CD14-positive monocyte (primary cell): Measurements from ENCODE around the gene TSHZ1. TPM values are rescaled to one million over a fixed set of nuclear protein-coding genes. Genes with fewer than 3 reads are reported as not detected.

ENCODE experiments used
- DNase-seq, 3 donors: peaks; one replicate each; pipeline ENCODE4 v3.0.0-alpha.2; 2011 to 2022
- H2AFZ ChIP-seq: 2 replicates; pipeline ENCODE4 v1.6.0; 2012; ENCODE audit warnings: mild to moderate bottlenecking, low read depth, low read length, inconsistent platforms; ENCODE audit not compliant: insufficient read depth, poor library complexity, severe bottlenecking
- H3K27ac ChIP-seq, 2 donors: 1 replicate in 1 of 2; 2 replicates in 1 of 2; pipeline ENCODE4 v1.5.1; 2012 to 2013; ENCODE audit warnings: low read length in 2 of 2, control low read depth in 1 of 2, inconsistent platforms in 1 of 2, low read depth in 1 of 2, mild to moderate bottlenecking in 1 of 2
- H3K27me3 ChIP-seq, 2 donors: one replicate each; pipeline versions ENCODE4 v1.6.0 to v1.6.1; 2011 to 2013; ENCODE audit warnings: low read length in 2 of 2; ENCODE audit not compliant: control insufficient read depth in 2 of 2, insufficient read depth in 2 of 2
- H3K36me3 ChIP-seq, 2 donors: replicated peaks in 1 of 2; 1 replicate in 1 of 2; 2 replicates in 1 of 2; pipeline versions ENCODE4 v1.5.1 to v1.6.1; 2012 to 2013; ENCODE audit warnings: low read length in 2 of 2, control low read depth in 1 of 2, inconsistent platforms in 1 of 2, mild to moderate bottlenecking in 1 of 2; ENCODE audit not compliant: insufficient read depth in 2 of 2, control insufficient read depth in 1 of 2
- H3K4me1 ChIP-seq, 2 donors: 1 replicate in 1 of 2; 2 replicates in 1 of 2; pipeline versions ENCODE4 v1.5.1 to v1.6.1; 2012 to 2013; ENCODE audit warnings: low read length in 2 of 2, control low read depth in 1 of 2, inconsistent platforms in 1 of 2, mild to moderate bottlenecking in 1 of 2, moderate library complexity in 1 of 2; ENCODE audit not compliant: insufficient read depth in 2 of 2, control insufficient read depth in 1 of 2
- H3K4me2 ChIP-seq: replicated peaks from 2 replicates; pipeline ENCODE3; 2012; ENCODE audit warnings: low read length, moderate library complexity, mild to moderate bottlenecking; ENCODE audit not compliant: poor library complexity, severe bottlenecking; ENCODE audit errors: extremely low read depth
- H3K4me3 ChIP-seq, 3 experiments: fragments of 200-600 bp in 1 of 3; sonication (generic) in 1 of 3; replicated peaks in 1 of 3; 1 replicate in 2 of 3; 2 replicates in 1 of 3; pipeline ENCODE4 v1.5.1; 2011 to 2013; ENCODE audit warnings: low read length in 3 of 3, mild to moderate bottlenecking in 3 of 3, control low read depth in 2 of 3, low read depth in 2 of 3, inconsistent platforms in 1 of 3, moderate library complexity in 1 of 3
- H3K79me2 ChIP-seq: 2 replicates; pipeline ENCODE4 v1.6.0; 2012; ENCODE audit warnings: mild to moderate bottlenecking, control low read depth, inconsistent platforms, low read length, moderate library complexity; ENCODE audit not compliant: insufficient read depth
- H3K9ac ChIP-seq: 2 replicates; pipeline ENCODE4 v1.6.0; 2017; ENCODE audit warnings: low read length, mild to moderate bottlenecking; ENCODE audit not compliant: insufficient read depth, poor library complexity, severe bottlenecking
- H3K9me3 ChIP-seq, 2 donors: replicated peaks in 1 of 2; 1 replicate in 1 of 2; 2 replicates in 1 of 2; pipeline versions ENCODE4 v1.5.1 to v1.6.1; 2012 to 2013; ENCODE audit warnings: low read length in 2 of 2, control low read depth in 1 of 2; ENCODE audit not compliant: control insufficient read depth in 1 of 2, insufficient read depth in 1 of 2
- H4K20me1 ChIP-seq: 2 replicates; pipeline ENCODE4 v1.6.0; 2012; ENCODE audit warnings: mild to moderate bottlenecking, low read length, control low read depth, moderate library complexity; ENCODE audit not compliant: insufficient read depth
- H3K27ac Mint-ChIP-seq, 7 donors: one replicate each; pipeline ENCODE4 v1.8.0; 2020; ENCODE audit warnings: mild to moderate bottlenecking in 7 of 7, mixed read lengths in 7 of 7, moderate library complexity in 6 of 7, inconsistent platforms in 2 of 7
- H3K27me3 Mint-ChIP-seq, 3 donors: one replicate each; pipeline ENCODE4 v1.8.0; 2021 to 2022; ENCODE audit warnings: low read depth in 3 of 3, mild to moderate bottlenecking in 3 of 3, mixed read lengths in 3 of 3, moderate library complexity in 3 of 3, inconsistent platforms in 1 of 3
- H3K36me3 Mint-ChIP-seq, 2 donors: one replicate each; pipeline ENCODE4 v1.8.0; 2020; ENCODE audit warnings: mixed read lengths in 2 of 2, inconsistent platforms in 1 of 2, mild to moderate bottlenecking in 1 of 2
- H3K4me1 Mint-ChIP-seq: one replicate; pipeline ENCODE4 v1.8.0; 2020; ENCODE audit warnings: mild to moderate bottlenecking, mixed read lengths
- H3K4me3 Mint-ChIP-seq, 2 donors: one replicate each; pipeline ENCODE4 v1.8.0; 2020; ENCODE audit warnings: mild to moderate bottlenecking in 2 of 2, mixed read lengths in 2 of 2, moderate library complexity in 1 of 2
- H3K9me3 Mint-ChIP-seq, 7 donors: one replicate each; pipeline ENCODE4 v1.8.0; 2020 to 2022; ENCODE audit warnings: mixed read lengths in 7 of 7, mild to moderate bottlenecking in 6 of 7, moderate library complexity in 6 of 7, inconsistent platforms in 2 of 7
- WGBS: methylation state at CpG from one replicate; pipeline ENCODE4 v1.1.5; 2013; ENCODE audit warnings: missing lambda C conversion rate; ENCODE audit not compliant: insufficient coverage; 5-methylcytosine and 5-hydroxymethylcytosine counted together
- intact Hi-C, 2 donors: fragments of 100-400 bp; cut with micrococcal nuclease; formaldehyde crosslinking; loops; one replicate each; pipeline versions ENCODE4 v1.15.0 to v1.15.1; 2023
- polyA plus RNA-seq, 3 donors: library from polyadenylated mRNA; depleted of rRNA in 1 of 3; unstranded in 2 of 3; stranded (reverse) in 1 of 3; fragments of 300-500 nt in 2 of 3; fragments of >200 nt in 1 of 3; fragmentation: Illumina TruSeq in 2 of 3; gene quantifications; 1 replicate in 2 of 3; 2 replicates in 1 of 3; pipeline ENCODE4 v1.2.3, GENCODE V29; 2012 to 2021
- TF ChIP-seq, protein P1 (sequence below): fragments of 200-600 bp; IDR thresholded peaks from one replicate; pipeline ENCODE4 v1.8.0; 2022; ENCODE audit warnings: antibody characterized with exemption, mild to moderate bottlenecking

The TSHZ1 gene
- polyA plus RNA-seq, 3 donors = 0.76 to 3.3 (median 1.4) TPM

GRCh38 chr18:75314606-75315005 lies 104.0 kb downstream of the TSHZ1 start:
- no peaks in the 10 kb centered on the region for H3K36me3 Mint-ChIP-seq
- no peak overlapping the region for H3K9ac ChIP-seq
- peaks cover 3 to 22% (median 6%) of the 10 kb centered on the region in 7 donors for H3K9me3 Mint-ChIP-seq
- TF ChIP-seq, protein P1, sequence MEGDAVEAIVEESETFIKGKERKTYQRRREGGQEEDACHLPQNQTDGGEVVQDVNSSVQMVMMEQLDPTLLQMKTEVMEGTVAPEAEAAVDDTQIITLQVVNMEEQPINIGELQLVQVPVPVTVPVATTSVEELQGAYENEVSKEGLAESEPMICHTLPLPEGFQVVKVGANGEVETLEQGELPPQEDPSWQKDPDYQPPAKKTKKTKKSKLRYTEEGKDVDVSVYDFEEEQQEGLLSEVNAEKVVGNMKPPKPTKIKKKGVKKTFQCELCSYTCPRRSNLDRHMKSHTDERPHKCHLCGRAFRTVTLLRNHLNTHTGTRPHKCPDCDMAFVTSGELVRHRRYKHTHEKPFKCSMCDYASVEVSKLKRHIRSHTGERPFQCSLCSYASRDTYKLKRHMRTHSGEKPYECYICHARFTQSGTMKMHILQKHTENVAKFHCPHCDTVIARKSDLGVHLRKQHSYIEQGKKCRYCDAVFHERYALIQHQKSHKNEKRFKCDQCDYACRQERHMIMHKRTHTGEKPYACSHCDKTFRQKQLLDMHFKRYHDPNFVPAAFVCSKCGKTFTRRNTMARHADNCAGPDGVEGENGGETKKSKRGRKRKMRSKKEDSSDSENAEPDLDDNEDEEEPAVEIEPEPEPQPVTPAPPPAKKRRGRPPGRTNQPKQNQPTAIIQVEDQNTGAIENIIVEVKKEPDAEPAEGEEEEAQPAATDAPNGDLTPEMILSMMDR = no peak
- no peaks in the 10 kb centered on the region for H3K27me3 ChIP-seq
- no peak overlapping the region for H2AFZ ChIP-seq
- peaks cover 0 to 4% (median 0%) of the 10 kb centered on the region in 3 donors for H3K27me3 Mint-ChIP-seq
- H3K79me2 ChIP-seq = no peaks in the 10 kb centered on the region
- no peak overlapping the region for H3K27ac Mint-ChIP-seq
- no peaks in the 10 kb centered on the region for H3K36me3 ChIP-seq
- DNase-seq = no peak
- H3K4me1 Mint-ChIP-seq = peaks cover 7% of the 10 kb centered on the region
- intact Hi-C loops = no loop called here
- no peaks in the 10 kb centered on the region for H4K20me1 ChIP-seq
- H3K4me1 ChIP-seq = peaks cover 0 to 5% of the 10 kb centered on the region in 2 donors
- no peak overlapping the region for H3K27ac ChIP-seq
- no peak overlapping the region for H3K4me2 ChIP-seq
- peaks cover 0 to 11% of the 10 kb centered on the region in 2 donors for H3K9me3 ChIP-seq
- no peak overlapping the region for H3K4me3 Mint-ChIP-seq
- WGBS = no CpG with 5 or more reads among the region's 1 CpG
- H3K4me3 ChIP-seq = no peak overlapping the region

- no peak overlapping the region for H3K27ac Mint-ChIP-seq
- no peaks in the 10 kb centered on the region for H3K27me3 ChIP-seq
- H3K9me3 ChIP-seq = peaks cover 0 to 10% of the 10 kb centered on the region in 2 donors
- H3K4me1 Mint-ChIP-seq = peaks cover 7% of the 10 kb centered on the region
- no peak overlapping the region for H3K27ac ChIP-seq
- no peak overlapping the region for H2AFZ ChIP-seq
- no peaks in the 10 kb centered on the region for H3K79me2 ChIP-seq
- DNase-seq = no peak
- peaks cover 0 to 4% (median 4%) of the 10 kb centered on the region in 3 donors for H3K27me3 Mint-ChIP-seq
- H3K9ac ChIP-seq = no peak overlapping the region
- no peaks in the 10 kb centered on the region for H3K36me3 ChIP-seq
- H3K36me3 Mint-ChIP-seq = no peaks in the 10 kb centered on the region
- TF ChIP-seq, protein P1 = no peak
- intact Hi-C loops = no loop called here
- H3K4me1 ChIP-seq = peaks cover 0 to 5% of the 10 kb centered on the region in 2 donors
- H3K4me3 Mint-ChIP-seq = no peak overlapping the region
- H3K9me3 Mint-ChIP-seq = peaks cover 0 to 20% (median 6%) of the 10 kb centered on the region in 7 donors
- H4K20me1 ChIP-seq = no peaks in the 10 kb centered on the region
- H3K4me2 ChIP-seq = no peak overlapping the region
- 84% methylated on average over 7 of the region's 10 CpGs for WGBS
- H3K4me3 ChIP-seq = no peak overlapping the region
Measured at GRCh38 chr18:75316223-75316622, 105.6 kb downstream of the TSHZ1 start.
